GM12872 (cell line): ENCODE data around the gene AOPEP.

ENCODE experiments used
- TF ChIP-seq, protein P1 (sequence below): IDR thresholded peaks from 3 replicates; pipeline ENCODE4 v1.5.1; 2011; ENCODE audit warnings: low read depth, mild to moderate bottlenecking, low read length, moderate library complexity; ENCODE audit not compliant: insufficient read depth

Gene AOPEP

DNA sequence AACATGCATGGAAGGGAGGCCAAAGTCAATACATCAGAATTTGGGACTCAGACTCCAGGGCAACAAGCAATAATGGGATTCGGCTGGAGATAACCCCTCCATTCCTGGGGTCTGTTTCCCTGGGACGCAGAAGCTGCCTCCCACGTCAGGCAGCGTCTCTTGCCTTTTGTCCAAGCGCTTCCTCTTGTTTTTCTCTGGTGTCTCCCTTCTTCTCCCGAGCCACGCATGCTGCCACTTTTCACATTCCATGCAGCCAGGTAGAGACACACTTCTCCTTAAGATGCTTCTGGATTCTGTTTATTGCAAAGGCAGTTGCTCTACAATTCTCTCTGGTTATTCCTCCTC, 267.3 kb downstream of the AOPEP start:
- TF ChIP-seq, protein P1, sequence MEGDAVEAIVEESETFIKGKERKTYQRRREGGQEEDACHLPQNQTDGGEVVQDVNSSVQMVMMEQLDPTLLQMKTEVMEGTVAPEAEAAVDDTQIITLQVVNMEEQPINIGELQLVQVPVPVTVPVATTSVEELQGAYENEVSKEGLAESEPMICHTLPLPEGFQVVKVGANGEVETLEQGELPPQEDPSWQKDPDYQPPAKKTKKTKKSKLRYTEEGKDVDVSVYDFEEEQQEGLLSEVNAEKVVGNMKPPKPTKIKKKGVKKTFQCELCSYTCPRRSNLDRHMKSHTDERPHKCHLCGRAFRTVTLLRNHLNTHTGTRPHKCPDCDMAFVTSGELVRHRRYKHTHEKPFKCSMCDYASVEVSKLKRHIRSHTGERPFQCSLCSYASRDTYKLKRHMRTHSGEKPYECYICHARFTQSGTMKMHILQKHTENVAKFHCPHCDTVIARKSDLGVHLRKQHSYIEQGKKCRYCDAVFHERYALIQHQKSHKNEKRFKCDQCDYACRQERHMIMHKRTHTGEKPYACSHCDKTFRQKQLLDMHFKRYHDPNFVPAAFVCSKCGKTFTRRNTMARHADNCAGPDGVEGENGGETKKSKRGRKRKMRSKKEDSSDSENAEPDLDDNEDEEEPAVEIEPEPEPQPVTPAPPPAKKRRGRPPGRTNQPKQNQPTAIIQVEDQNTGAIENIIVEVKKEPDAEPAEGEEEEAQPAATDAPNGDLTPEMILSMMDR: no peak

DNA sequence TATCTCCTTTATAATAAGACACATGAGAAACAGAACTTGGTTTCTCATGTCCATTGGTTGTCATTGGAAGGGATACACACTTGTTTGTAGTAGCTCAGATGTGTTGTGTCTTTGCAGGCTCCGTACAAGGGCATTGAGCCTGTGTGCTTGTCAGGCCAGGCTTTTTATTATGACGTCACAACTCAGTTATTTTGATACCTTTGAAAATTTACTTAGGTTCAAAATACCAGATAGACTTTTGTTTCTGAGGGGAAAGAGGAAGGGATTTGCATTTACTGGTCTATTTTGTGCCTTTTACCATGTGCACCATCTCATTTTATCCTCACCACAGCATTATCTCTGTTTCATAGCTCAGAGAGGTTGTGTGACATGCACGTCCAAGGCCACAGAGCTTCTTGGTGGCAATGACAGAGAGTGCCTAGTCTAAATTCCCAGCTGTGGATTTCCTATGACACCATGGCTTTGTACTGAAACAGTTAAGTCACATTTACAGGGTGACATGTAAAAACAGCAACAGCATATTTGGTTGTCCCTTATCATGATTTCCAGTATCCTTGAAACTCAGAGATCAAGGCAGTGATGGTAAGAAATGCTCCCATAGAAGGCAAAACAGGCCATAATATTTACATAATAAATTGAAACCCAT, 268.7 kb downstream of the AOPEP start:
- TF ChIP-seq, protein P1: no peak

DNA sequence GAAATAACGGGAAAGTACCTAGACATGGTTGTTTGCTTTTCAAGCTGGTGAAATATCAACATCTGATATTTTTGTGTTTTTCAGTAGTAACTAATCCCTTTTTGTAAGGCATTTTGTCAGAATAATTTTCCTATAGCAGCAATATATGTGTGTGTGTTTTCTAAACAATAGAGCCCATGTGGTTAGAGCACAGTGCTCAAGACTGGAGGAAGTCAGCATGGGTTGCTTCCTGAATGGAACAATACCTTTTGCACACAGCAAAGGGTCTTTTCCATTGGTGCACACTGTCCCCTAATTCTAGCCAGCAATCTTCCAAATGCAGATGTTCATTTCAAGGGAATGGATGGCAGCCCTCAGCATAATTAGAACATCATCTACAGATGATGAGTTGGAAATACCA, 270.1 kb downstream of the AOPEP start:
- TF ChIP-seq, protein P1: no peak

DNA sequence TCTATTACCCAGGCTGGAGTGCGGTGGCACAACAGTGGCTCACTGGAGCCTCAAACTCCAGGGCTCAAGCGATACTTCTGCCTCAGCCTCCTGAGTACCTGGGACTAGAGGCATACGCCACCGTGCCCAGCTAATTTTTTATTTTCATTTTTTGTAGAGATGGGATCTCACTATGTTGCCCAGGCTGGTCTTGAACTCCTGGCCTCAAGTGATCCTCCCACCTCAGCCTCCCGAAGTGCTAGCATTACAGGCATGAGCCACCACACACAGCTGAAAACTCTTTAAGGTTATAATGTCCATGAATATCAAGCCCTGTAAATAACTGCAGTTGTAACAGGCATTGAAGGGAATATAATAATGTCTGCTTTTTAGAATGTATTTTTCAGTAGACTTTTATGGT, 271.2 kb downstream of the AOPEP start:
- TF ChIP-seq, protein P1: no peak

DNA sequence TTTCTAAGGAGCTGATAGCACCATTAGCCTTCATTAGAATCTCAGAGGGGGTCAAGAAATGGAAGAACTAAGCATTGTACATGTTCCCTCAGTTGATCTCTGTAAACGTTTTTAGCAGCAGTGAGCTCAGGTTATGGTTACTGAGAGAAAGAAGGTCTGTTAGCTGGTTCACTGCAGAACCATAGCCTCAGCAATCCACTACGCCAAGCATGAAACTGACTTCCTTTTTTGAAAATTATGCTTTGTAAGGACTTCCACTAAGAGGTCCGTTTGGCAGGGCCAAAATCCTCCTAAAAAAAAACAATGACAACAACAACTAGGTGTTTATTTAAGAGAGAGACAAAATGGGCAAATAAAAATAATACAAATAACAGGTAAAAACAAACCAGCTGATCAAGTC, 273.3 kb downstream of the AOPEP start:
- TF ChIP-seq, protein P1: no peak

DNA sequence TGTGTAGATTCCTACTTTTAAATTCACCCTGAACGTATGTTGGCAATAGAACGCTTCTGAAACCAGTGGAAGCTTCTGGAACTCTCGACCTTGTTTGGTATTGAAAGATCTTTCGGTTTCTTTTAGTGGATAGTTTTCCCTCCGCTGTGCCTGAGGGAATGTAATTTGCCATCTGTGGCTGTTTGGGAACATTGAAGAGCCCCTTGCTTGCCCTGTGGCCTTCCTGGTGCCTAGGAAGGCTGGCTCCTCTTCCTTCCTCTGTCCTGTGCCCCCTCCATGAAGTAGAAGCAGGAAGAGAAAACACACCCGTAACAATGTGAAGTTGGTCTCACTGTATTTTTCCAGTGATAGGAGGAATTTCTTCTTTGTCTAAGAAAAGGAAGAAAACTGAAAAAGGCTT, 274.3 kb downstream of the AOPEP start:
- TF ChIP-seq, protein P1: no peak

DNA sequence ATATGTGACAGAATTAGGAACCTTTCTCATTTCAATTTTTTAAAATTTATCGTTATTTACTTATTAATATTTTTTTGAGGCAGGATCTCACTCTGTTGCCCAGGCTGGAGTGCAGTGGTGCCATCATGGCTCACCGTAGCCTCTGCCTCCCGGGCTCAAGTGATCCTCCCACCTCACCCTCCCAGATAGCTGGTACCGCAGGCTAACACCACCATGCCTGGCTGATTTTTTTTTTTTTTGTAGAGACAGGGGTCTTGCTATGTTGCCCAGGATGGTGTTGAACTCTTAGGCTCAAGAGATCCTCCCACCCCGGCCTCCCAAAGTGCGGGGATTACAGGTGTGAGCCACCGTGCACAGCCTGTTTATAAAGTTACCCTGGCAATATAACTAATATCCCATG, 275.2 kb downstream of the AOPEP start:
- TF ChIP-seq, protein P1: no peak
